Measurements from ENCODE around the gene NRXN3.
"Not testable (repeated sequence)": the region's sequence is repeated elsewhere in the genome, so short reads cannot be mapped to it uniquely, and the experiment has no call there.

The NRXN3 gene

GRCh38 chr14:78412475-78412874 lies 242.3 kb downstream of the NRXN3 start:
- Mint-ChIP-seq H3K27me3 (ENCODE audit: low read depth) (no peaks in the 10 kb centered on the region), H3K9me3 (no peaks in the 10 kb centered on the region), H3K27ac (no peak overlapping the region), H3K4me3 (no peak overlapping the region), H3K36me3 (ENCODE audit: low read depth) (no peaks in the 10 kb centered on the region), H3K4me1 (ENCODE audit: low read depth) (no peaks in the 10 kb centered on the region)

GRCh38 chr14:78414172-78414571 lies 244.0 kb downstream of the NRXN3 start:
- Mint-ChIP-seq H3K4me1 (ENCODE audit: low read depth) (no peaks in the 10 kb centered on the region), H3K27ac (no peak overlapping the region), H3K4me3 (no peak overlapping the region), H3K27me3 (ENCODE audit: low read depth) (no peaks in the 10 kb centered on the region), H3K9me3 (no peaks in the 10 kb centered on the region), H3K36me3 (ENCODE audit: low read depth) (no peaks in the 10 kb centered on the region)

- no peaks in the 10 kb centered on the region for H3K27me3 Mint-ChIP-seq (ENCODE audit: low read depth)
- no peak overlapping the region for H3K27ac Mint-ChIP-seq
- no peaks in the 10 kb centered on the region for H3K4me1 Mint-ChIP-seq (ENCODE audit: low read depth)
- H3K36me3 Mint-ChIP-seq (ENCODE audit: low read depth), result no peaks in the 10 kb centered on the region
- H3K9me3 Mint-ChIP-seq, result no peaks in the 10 kb centered on the region
- no peak overlapping the region for H3K4me3 Mint-ChIP-seq
Observed at GRCh38 chr14:78417532-78417931, 247.4 kb downstream of the NRXN3 start.

- Mint-ChIP-seq H3K27me3 (ENCODE audit: low read depth) (no peaks in the 10 kb centered on the region), H3K9me3 (no peaks in the 10 kb centered on the region), H3K4me1 (ENCODE audit: low read depth) (no peaks in the 10 kb centered on the region), H3K4me3 (no peak overlapping the region), H3K36me3 (ENCODE audit: low read depth) (no peaks in the 10 kb centered on the region), H3K27ac (no peak overlapping the region)
Observed at GRCh38 chr14:78424311-78424710, 254.1 kb downstream of the NRXN3 start.

GRCh38 chr14:78425330-78425729 lies 255.2 kb downstream of the NRXN3 start:
- Mint-ChIP-seq H3K4me3 (no peak overlapping the region), H3K27ac (no peak overlapping the region), H3K36me3 (ENCODE audit: low read depth) (no peaks in the 10 kb centered on the region), H3K27me3 (ENCODE audit: low read depth) (no peaks in the 10 kb centered on the region), H3K9me3 (no peaks in the 10 kb centered on the region), H3K4me1 (ENCODE audit: low read depth) (no peaks in the 10 kb centered on the region)

GRCh38 chr14:78425782-78426181 lies 255.6 kb downstream of the NRXN3 start:
- no peaks in the 10 kb centered on the region for H3K36me3 Mint-ChIP-seq (ENCODE audit: low read depth)
- no peak overlapping the region for H3K27ac Mint-ChIP-seq
- H3K4me3 Mint-ChIP-seq, result no peak overlapping the region
- no peaks in the 10 kb centered on the region for H3K27me3 Mint-ChIP-seq (ENCODE audit: low read depth)
- no peaks in the 10 kb centered on the region for H3K4me1 Mint-ChIP-seq (ENCODE audit: low read depth)
- no peaks in the 10 kb centered on the region for H3K9me3 Mint-ChIP-seq

GRCh38 chr14:78432046-78432445 lies 261.9 kb downstream of the NRXN3 start:
- Mint-ChIP-seq H3K4me1 (ENCODE audit: low read depth) (no peaks in the 10 kb centered on the region), H3K36me3 (ENCODE audit: low read depth) (no peaks in the 10 kb centered on the region), H3K27ac (no peak overlapping the region), H3K27me3 (ENCODE audit: low read depth) (no peaks in the 10 kb centered on the region), H3K4me3 (no peak overlapping the region), H3K9me3 (no peaks in the 10 kb centered on the region)

- H3K4me3 Mint-ChIP-seq; H3K27me3 Mint-ChIP-seq (ENCODE audit: low read depth); H3K4me1 Mint-ChIP-seq (ENCODE audit: low read depth); H3K27ac Mint-ChIP-seq; H3K36me3 Mint-ChIP-seq (ENCODE audit: low read depth); H3K9me3 Mint-ChIP-seq: not testable (repeated sequence)
Observed at GRCh38 chr14:78437448-78437847, 267.3 kb downstream of the NRXN3 start.

- no peaks in the 10 kb centered on the region for H3K4me1 Mint-ChIP-seq (ENCODE audit: low read depth)
- no peak overlapping the region for H3K4me3 Mint-ChIP-seq
- H3K9me3 Mint-ChIP-seq, result no peaks in the 10 kb centered on the region
- H3K36me3 Mint-ChIP-seq (ENCODE audit: low read depth), result no peaks in the 10 kb centered on the region
- no peak overlapping the region for H3K27ac Mint-ChIP-seq
- no peaks in the 10 kb centered on the region for H3K27me3 Mint-ChIP-seq (ENCODE audit: low read depth)
Observed at GRCh38 chr14:78440356-78440894, 270.3 kb downstream of the NRXN3 start.

- Mint-ChIP-seq H3K36me3 (ENCODE audit: low read depth) (no peaks in the 10 kb centered on the region), H3K27ac (no peak overlapping the region), H3K9me3 (no peaks in the 10 kb centered on the region), H3K4me1 (ENCODE audit: low read depth) (no peaks in the 10 kb centered on the region), H3K4me3 (no peak overlapping the region), H3K27me3 (ENCODE audit: low read depth) (no peaks in the 10 kb centered on the region)
Observed at GRCh38 chr14:78443834-78444233, 273.7 kb downstream of the NRXN3 start.

- Mint-ChIP-seq H3K36me3 (ENCODE audit: low read depth) (no peaks in the 10 kb centered on the region), H3K4me1 (ENCODE audit: low read depth) (no peaks in the 10 kb centered on the region), H3K27me3 (ENCODE audit: low read depth) (no peaks in the 10 kb centered on the region)
Observed at GRCh38 chr14:78445275-78445674, 275.1 kb downstream of the NRXN3 start.

GRCh38 chr14:78446807-78447206 lies 276.6 kb downstream of the NRXN3 start:
- Mint-ChIP-seq H3K9me3 (no peaks in the 10 kb centered on the region), H3K27me3 (ENCODE audit: low read depth) (no peaks in the 10 kb centered on the region), H3K4me1 (ENCODE audit: low read depth) (no peaks in the 10 kb centered on the region), H3K27ac (no peak overlapping the region), H3K36me3 (ENCODE audit: low read depth) (no peaks in the 10 kb centered on the region), H3K4me3 (no peak overlapping the region)

More at GRCh38 chr14:78445275-78445674, 275.1 kb downstream of the NRXN3 start:
- no peak overlapping the region for H3K4me3 Mint-ChIP-seq
- no peak overlapping the region for H3K27ac Mint-ChIP-seq
- H3K9me3 Mint-ChIP-seq, result no peaks in the 10 kb centered on the region

GRCh38 chr14:78448164-78449094 lies 278.3 kb downstream of the NRXN3 start:
- H3K4me1 Mint-ChIP-seq (ENCODE audit: low read depth), result no peaks in the 10 kb centered on the region
- H3K27ac Mint-ChIP-seq, result no peak overlapping the region
- no peaks in the 10 kb centered on the region for H3K9me3 Mint-ChIP-seq
- H3K27me3 Mint-ChIP-seq (ENCODE audit: low read depth), result no peaks in the 10 kb centered on the region
- H3K36me3 Mint-ChIP-seq (ENCODE audit: low read depth), result no peaks in the 10 kb centered on the region
- H3K4me3 Mint-ChIP-seq, result no peak overlapping the region

GRCh38 chr14:78450669-78451318 lies 280.6 kb downstream of the NRXN3 start:
- H3K4me1 Mint-ChIP-seq (ENCODE audit: low read depth), result no peaks in the 10 kb centered on the region

GRCh38 chr14:78451319-78451695 lies 281.1 kb downstream of the NRXN3 start:
- H3K27me3 Mint-ChIP-seq (ENCODE audit: low read depth), result no peaks in the 10 kb centered on the region
- H3K27ac Mint-ChIP-seq, result no peak overlapping the region
- no peak overlapping the region for H3K4me3 Mint-ChIP-seq
- H3K36me3 Mint-ChIP-seq (ENCODE audit: low read depth), result no peaks in the 10 kb centered on the region
- H3K4me1 Mint-ChIP-seq (ENCODE audit: low read depth), result no peaks in the 10 kb centered on the region
- H3K9me3 Mint-ChIP-seq, result no peaks in the 10 kb centered on the region

More at GRCh38 chr14:78450669-78451318, 280.6 kb downstream of the NRXN3 start:
- Mint-ChIP-seq H3K4me3 (no peak overlapping the region), H3K27ac (no peak overlapping the region), H3K36me3 (ENCODE audit: low read depth) (no peaks in the 10 kb centered on the region), H3K9me3 (no peaks in the 10 kb centered on the region), H3K27me3 (ENCODE audit: low read depth) (no peaks in the 10 kb centered on the region)
